NCI-H524 (cell line): ENCODE data around the gene CCDC91.
"Not testable (repeated sequence)": the region's sequence is repeated elsewhere in the genome, so short reads cannot be mapped to it uniquely, and the experiment has no call there.

Experiments
- DNase-seq, 2 experiments: peaks; one replicate each; lab custom pipeline; 2025; lab: John Stamatoyannopoulos, UW

The CCDC91 gene

GRCh38 chr12:28232211-28232928 lies 42.1 kb downstream of the CCDC91 start:
- no peak for DNase-seq

- no peak for DNase-seq
These were observed 44.2 kb downstream of the CCDC91 start for GRCh38 chr12:28234444-28234843.

- no peak for DNase-seq
These were observed 44.8 kb downstream of the CCDC91 start for GRCh38 chr12:28235015-28235414.

GRCh38 chr12:28235985-28236384 lies 45.7 kb downstream of the CCDC91 start:
- no peak for DNase-seq

GRCh38 chr12:28237423-28237822 lies 47.2 kb downstream of the CCDC91 start:
- DNase-seq = no peak

- no peak for DNase-seq
These were observed 49.7 kb downstream of the CCDC91 start for GRCh38 chr12:28239918-28240317.

GRCh38 chr12:28240853-28241252 lies 50.6 kb downstream of the CCDC91 start:
- DNase-seq = no peak

- peak; percentile 17 to 53 for DNase-seq
These were observed 51.9 kb downstream of the CCDC91 start for GRCh38 chr12:28242129-28242495.

- peak in 1 of 2 experiments; percentile 57 for DNase-seq
These were observed 52.4 kb downstream of the CCDC91 start for GRCh38 chr12:28242496-28243309.

- DNase-seq = no peak
These were observed 53.0 kb downstream of the CCDC91 start for GRCh38 chr12:28243310-28243633.

- no peak for DNase-seq
These were observed 57.5 kb downstream of the CCDC91 start for GRCh38 chr12:28247806-28248205.

GRCh38 chr12:28248555-28249145 lies 58.4 kb downstream of the CCDC91 start:
- DNase-seq = no peak

- no peak for DNase-seq
These were observed 62.9 kb downstream of the CCDC91 start for GRCh38 chr12:28253161-28253641.

- no peak for DNase-seq
These were observed 67.2 kb downstream of the CCDC91 start for GRCh38 chr12:28257411-28257810.

GRCh38 chr12:28258998-28259397 lies 68.7 kb downstream of the CCDC91 start:
- no peak for DNase-seq

GRCh38 chr12:28265435-28266042 lies 75.3 kb downstream of the CCDC91 start:
- DNase-seq = no peak

GRCh38 chr12:28267920-28268607 lies 77.8 kb downstream of the CCDC91 start:
- not testable (repeated sequence) for DNase-seq

- no peak for DNase-seq
These were observed 78.5 kb downstream of the CCDC91 start for GRCh38 chr12:28268608-28269229.

- no peak for DNase-seq
These were observed 79.6 kb downstream of the CCDC91 start for GRCh38 chr12:28269851-28270250.

GRCh38 chr12:28278499-28278898 lies 88.2 kb downstream of the CCDC91 start:
- no peak for DNase-seq

GRCh38 chr12:28278960-28279359 lies 88.7 kb downstream of the CCDC91 start:
- no peak for DNase-seq

- no peak for DNase-seq
These were observed 96.1 kb downstream of the CCDC91 start for GRCh38 chr12:28286352-28286751.
